ENCODE measurements around the gene ADCY5.
A peak's percentile ranks its signal among the peaks of the same experiment; 100 is the strongest.

The ADCY5 gene

DNA sequence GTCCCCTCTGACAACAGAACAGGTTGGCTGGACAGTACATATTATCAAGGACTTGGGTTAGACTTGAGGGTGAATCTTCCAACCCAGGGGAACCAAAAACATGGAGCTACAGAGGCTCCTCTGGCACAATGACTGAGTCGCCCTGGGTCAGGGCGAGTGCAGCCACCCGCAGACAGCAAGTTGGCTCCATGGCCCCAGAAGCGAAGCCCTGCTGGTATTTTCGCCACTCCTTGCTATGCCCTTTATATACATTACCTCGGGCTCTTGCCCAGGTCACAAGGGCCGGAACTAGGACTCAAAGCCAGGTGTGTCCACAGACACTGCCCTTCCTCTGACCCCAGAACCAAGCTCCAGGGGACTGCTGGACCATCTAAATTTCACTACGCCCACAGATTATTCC lies 64.6 kb downstream of the ADCY5 start:
- no peak for DNase-seq

- peak; percentile 91 for DNase-seq
Observed at GRCh38 chr3:123383091-123384053, 65.5 kb downstream of the ADCY5 start.

DNA sequence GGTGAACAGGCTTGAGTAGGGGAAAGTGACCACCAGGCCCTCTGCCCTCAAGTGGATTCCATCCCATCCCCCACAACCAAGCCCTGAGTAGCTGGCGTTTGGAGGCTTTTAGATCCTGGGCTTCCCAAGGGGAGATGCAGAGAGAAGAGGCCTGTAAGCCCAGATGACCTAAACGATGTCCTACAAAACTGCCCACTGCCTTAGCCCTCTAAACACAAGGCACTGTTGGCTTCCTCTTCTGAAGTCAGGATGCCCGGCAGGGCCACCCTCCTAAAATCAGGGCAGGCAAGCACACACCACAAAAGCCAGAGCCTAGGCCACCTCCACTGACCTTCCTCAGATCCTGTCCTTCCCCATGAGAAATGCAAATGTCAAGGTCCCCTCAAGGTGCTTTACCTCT lies 68.6 kb downstream of the ADCY5 start:
- no peak for DNase-seq

- DNase-seq = no peak
Observed at GRCh38 chr3:123379041-123379830, 69.7 kb downstream of the ADCY5 start.

- DNase-seq = no peak
Observed at GRCh38 chr3:123378409-123378915, 70.4 kb downstream of the ADCY5 start.

DNA sequence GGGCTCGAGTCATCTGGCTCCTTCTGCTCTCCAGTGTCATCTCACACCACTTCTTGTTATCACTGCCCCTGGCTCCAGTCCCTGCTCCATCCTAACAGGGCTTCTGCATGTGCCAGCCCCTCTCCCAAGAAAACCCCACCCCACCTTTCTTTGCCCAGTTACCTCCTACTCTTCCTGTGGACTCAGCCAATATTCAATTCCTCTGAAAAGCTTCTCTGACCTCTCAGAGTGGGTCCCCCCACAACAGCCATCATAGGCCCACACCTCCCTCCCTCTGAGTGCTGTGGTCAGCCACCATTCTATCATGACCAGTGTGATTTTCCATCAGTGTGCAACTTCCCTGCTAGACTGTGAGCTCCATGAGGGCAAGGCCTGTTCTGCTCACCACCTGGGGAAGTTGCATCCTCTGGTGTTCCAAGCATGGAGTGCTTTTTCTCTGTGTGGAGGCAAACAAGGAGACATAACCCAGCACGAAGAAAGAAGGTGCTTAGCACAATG lies 71.6 kb downstream of the ADCY5 start:
- no peak for DNase-seq

- no peak for DNase-seq
Observed at GRCh38 chr3:123376451-123377242, 72.2 kb downstream of the ADCY5 start.

- DNase-seq = peak; percentile 92
Observed at GRCh38 chr3:123375014-123375940, 73.6 kb downstream of the ADCY5 start.

GRCh38 chr3:123374016-123374415 lies 74.9 kb downstream of the ADCY5 start:
- DNase-seq = peak; percentile 54

DNA sequence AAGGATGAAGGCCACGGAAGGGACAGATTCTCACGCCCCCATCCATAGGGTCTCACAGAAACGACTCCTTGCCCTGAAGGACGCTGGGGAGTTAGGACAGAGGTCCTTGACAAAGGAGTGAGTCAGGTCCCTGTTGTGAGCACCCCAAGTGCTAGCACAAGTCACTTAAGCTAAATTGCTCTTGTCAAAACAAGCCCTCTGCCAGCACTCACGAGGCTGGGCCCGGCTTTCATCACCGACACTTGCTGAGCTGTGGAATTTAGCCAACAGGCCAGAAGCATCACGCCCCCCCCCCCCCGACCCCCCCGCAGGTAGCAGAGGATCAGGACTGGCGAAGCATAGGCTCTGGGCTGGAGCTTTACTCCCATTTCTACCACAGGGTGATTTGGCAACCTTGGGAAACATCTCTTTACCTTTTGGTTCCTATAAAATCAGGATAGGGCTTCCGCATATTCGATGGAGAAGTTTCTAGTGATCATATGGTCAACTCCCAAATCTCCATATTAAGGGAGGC lies 75.4 kb downstream of the ADCY5 start:
- DNase-seq = no peak

DNA sequence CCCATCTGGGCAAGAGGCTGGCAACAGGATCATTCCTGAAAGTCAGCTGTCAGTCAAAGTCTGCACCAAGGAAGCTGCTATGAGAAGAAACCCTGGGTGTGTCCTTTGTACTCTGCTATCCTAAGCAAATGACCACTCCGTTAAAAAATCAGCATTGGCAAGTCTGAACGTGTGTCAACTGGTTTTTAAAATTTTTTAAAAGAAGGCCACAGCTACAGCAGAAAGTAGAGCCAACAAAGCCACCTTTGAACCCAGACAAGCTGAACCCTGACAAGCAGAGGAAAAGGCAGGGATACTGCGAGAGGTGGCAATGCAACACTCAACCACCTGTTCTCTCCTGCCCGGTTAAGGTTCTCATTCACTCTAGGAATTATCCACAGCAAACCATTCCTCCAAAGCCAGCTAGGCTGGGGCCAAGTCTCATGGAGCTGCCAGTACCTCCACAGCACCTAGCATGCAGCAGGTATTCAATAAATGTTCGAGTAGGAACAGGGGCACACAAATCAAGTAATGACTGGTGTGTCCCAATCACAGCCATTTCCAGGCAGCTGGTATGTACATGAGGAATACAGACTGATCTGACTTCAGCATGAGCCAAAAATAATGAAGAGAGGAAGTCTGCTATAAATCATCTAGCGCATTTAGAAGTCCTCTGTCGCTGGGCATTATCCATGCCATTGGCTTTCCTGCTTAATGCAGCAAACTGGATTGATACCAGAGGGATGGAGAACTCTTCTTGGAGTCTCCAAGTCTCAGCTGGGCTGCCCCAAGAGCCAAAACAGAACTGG lies 76.0 kb downstream of the ADCY5 start:
- peak; percentile 42 for DNase-seq

- peak; percentile 43 for DNase-seq
Observed at GRCh38 chr3:123371859-123372685, 76.8 kb downstream of the ADCY5 start.

DNA sequence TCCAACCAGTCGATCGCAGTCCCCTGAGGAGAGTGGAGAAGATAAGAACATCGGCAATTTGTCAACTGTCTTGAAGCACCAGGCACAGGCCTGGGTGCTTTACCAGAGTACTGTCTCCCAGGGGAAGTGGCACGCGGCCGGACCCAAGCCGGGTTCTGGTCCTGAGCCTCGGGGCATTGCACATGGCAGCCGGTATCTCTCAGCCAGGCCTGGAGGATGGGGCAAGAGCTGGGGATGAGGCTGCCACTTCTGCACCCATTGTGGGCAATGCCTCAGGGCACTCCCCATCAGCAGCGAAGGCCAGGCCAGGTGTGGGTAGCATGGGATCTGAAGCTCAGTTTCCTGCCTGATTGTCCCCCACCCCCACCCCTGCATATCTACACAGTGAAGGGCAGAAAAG lies 77.5 kb downstream of the ADCY5 start:
- no peak for DNase-seq

GRCh38 chr3:123370819-123371218 lies 78.1 kb downstream of the ADCY5 start:
- DNase-seq = no peak

DNA sequence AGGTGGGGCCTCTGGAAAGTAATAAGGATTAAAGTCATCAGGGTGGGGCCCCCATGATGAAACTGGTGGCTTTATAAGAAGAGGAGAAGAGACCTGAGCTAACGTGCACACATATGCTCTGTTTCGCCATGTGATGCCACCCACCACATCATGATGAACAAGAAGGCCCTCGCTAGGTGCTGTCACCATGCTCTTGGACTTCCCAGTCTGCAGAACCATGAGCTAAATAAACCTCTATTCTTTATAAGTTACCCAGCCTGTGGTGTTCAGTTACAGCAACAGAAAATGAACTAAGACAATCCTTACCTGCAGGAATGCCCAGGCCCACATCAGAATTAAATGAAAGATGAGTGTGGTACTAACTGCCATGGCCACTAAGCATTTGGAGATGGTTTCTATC lies 79.8 kb downstream of the ADCY5 start:
- DNase-seq = no peak

DNA sequence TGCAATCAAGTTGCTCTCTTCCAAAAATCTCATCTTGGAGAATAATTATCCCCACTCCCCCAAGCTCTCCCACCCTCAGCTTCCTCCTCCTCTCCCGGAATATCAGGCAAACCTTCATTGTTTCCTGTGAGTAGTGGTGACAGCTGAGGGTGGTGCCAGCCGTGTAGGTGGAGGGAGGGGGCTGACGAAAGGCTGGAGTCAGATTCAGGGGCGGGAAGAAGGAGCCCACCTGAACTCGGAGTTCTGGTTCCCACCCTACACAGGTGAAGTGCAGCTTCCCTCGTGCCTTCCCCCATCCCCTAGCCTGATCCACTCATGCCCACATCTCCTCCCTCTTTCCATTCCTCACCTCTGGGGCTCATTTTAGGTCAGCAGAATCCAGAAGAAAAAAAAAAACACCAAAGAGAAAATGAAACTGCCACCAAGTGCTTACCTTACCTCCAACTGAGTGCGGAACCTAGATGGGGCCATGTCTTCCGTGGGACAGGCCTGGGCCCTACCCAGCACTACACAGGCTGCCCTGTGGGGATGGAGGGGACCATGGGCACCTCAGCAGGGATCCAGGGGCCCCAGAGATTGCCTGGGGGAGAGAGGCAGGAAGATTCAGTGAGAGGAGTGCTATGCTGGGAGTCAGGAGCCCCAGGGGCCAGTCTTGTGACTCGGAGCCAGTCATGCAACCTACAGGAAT lies 81.3 kb downstream of the ADCY5 start:
- no peak for DNase-seq

- peak; percentile 95 for DNase-seq
Observed at GRCh38 chr3:123365450-123366143, 83.3 kb downstream of the ADCY5 start.

- DNase-seq = peak; percentile 55
Observed at GRCh38 chr3:123361071-123361470, 87.8 kb downstream of the ADCY5 start.

Measured in NCI-H82 (cell line).